Common myeloid progenitor, CD34-positive (primary cell): ENCODE measurements around the gene TMEM170B.
"Not testable (repeated sequence)": the region's sequence is repeated elsewhere in the genome, so short reads cannot be mapped to it uniquely, and the experiment has no call there.

Experiments used
- CTCF ChIA-PET: fragments of 350-600 bp; sonication (Branson Sonifier 250); formaldehyde crosslinking; loops from one replicate; lab custom pipeline; 2021; ENCODE audit warnings: antibody characterized with exemption; lab: Charles Lee
- POLR2A ChIA-PET: fragments of 350-600 bp; sonication (Branson Sonifier 250); formaldehyde crosslinking; loops from one replicate; lab custom pipeline; 2021; ENCODE audit warnings: antibody characterized with exemption; lab: Charles Lee
- DNase-seq, 3 donors: peaks; one replicate each; pipeline versions ENCODE4 v3.0.0 to v3.0.0-alpha.2; 2013
- H3K27ac ChIP-seq, 2 experiments: 1 replicate in 1 of 2; 2 replicates in 1 of 2; pipeline ENCODE4 v1.7.0; 2013; ENCODE audit warnings: inconsistent platforms in 2 of 2, low read length in 2 of 2, mild to moderate bottlenecking in 2 of 2, low read depth in 1 of 2, moderate library complexity in 1 of 2; ENCODE audit not compliant: severe bottlenecking in 2 of 2, insufficient read depth in 1 of 2, poor library complexity in 1 of 2
- H3K27me3 ChIP-seq, 5 experiments: replicated peaks in 2 of 5; 1 replicate in 3 of 5; 2 replicates in 2 of 5; pipeline versions ENCODE4 v1.6.1 to v1.7.0; 2013; ENCODE audit warnings: low read length in 4 of 5, mild to moderate bottlenecking in 2 of 5, moderate library complexity in 2 of 5, inconsistent platforms in 1 of 5; ENCODE audit not compliant: insufficient read depth in 5 of 5, control insufficient read depth in 4 of 5
- H3K36me3 ChIP-seq, 4 experiments: 1 replicate in 2 of 4; 2 replicates in 2 of 4; pipeline versions ENCODE4 v1.6.1 to v1.7.0; 2013; ENCODE audit warnings: low read length in 3 of 4, control low read depth in 1 of 4, mild to moderate bottlenecking in 1 of 4; ENCODE audit not compliant: control insufficient read depth in 4 of 4, insufficient read depth in 4 of 4
- H3K4me1 ChIP-seq, 4 experiments: 1 replicate in 3 of 4; 2 replicates in 1 of 4; pipeline versions ENCODE4 v1.6.1 to v1.7.1; 2013; ENCODE audit warnings: low read length in 3 of 4, mild to moderate bottlenecking in 3 of 4, control low read depth in 1 of 4, inconsistent platforms in 1 of 4, moderate library complexity in 1 of 4; ENCODE audit not compliant: control insufficient read depth in 4 of 4, insufficient read depth in 4 of 4; ENCODE audit errors: control extremely low read depth in 1 of 4
- H3K4me3 ChIP-seq, 7 experiments: 1 replicate in 4 of 7; 2 replicates in 3 of 7; pipeline versions ENCODE4 v1.5.1 to v1.7.0; 2013; ENCODE audit warnings: mild to moderate bottlenecking in 7 of 7, low read length in 6 of 7, moderate library complexity in 6 of 7, inconsistent platforms in 2 of 7, low read depth in 2 of 7, control low read depth in 1 of 7; ENCODE audit not compliant: insufficient read depth in 4 of 7, control insufficient read depth in 1 of 7; ENCODE audit errors: extremely low read depth in 1 of 7
- H3K9me3 ChIP-seq, 5 experiments: 1 replicate in 4 of 5; 2 replicates in 1 of 5; pipeline versions ENCODE4 v1.6.1 to v1.7.1; 2013; ENCODE audit warnings: low read length in 4 of 5, mild to moderate bottlenecking in 2 of 5, inconsistent platforms in 1 of 5, low read depth in 1 of 5, moderate library complexity in 1 of 5; ENCODE audit not compliant: control insufficient read depth in 4 of 5, insufficient read depth in 2 of 5; ENCODE audit errors: control extremely low read depth in 1 of 5
- WGBS: methylation state at CpG from one replicate; pipeline ENCODE4 v1.1.5; 2013; ENCODE audit not compliant: insufficient coverage; 5-methylcytosine and 5-hydroxymethylcytosine counted together

TMEM170B gene

GRCh38 chr6:11538819-11539468 lies 1.4 kb downstream of the TMEM170B start:
- Histone ChIP-seq H3K9me3 (no peaks in the 10 kb centered on the region), H3K27ac (peak overlapping the region in 1 of 2 experiments; percentile 49), H3K4me3 (peak overlapping the region in 6 of 7 experiments; percentile 78 to 93 (median 89)), H3K4me1 (peaks cover 9 to 26% (median 14%) of the 10 kb centered on the region in 4 experiments), H3K27me3 (no peaks in the 10 kb centered on the region), H3K36me3 (peaks cover 0 to 3% (median 0%) of the 10 kb centered on the region in 4 experiments)
- POLR2A ChIA-PET: interaction anchor here (1.3 kb wide), 1 partner anchor 36 kb away, joined by 4 read pairs; no protein-coding TSS in a partner anchor
- no peak for DNase-seq
- CTCF ChIA-PET: interaction anchor here (0.8 to 1.1 kb wide), 2 partner anchors 31 to 37 kb away, joined by 3 read pairs; no protein-coding TSS in a partner anchor
- no CpG with 5 or more reads among the region's 8 CpGs for WGBS

GRCh38 chr6:11542863-11543262 lies 5.3 kb downstream of the TMEM170B start:
- Histone ChIP-seq H3K27ac (no peak overlapping the region), H3K9me3 (no peaks in the 10 kb centered on the region), H3K27me3 (no peaks in the 10 kb centered on the region), H3K4me1 (peaks cover 3 to 12% (median 9%) of the 10 kb centered on the region in 4 experiments), H3K4me3 (no peak overlapping the region), H3K36me3 (peaks cover 0 to 3% (median 0%) of the 10 kb centered on the region in 4 experiments)
- no CpG with 5 or more reads among the region's 3 CpGs for WGBS
- ChIA-PET CTCF (no interaction called here), POLR2A (no interaction called here)
- no peak for DNase-seq

- CTCF ChIA-PET: interaction anchor here (1.3 kb wide), 1 partner anchor 30 kb away, joined by 3 read pairs; no protein-coding TSS in a partner anchor
- Histone ChIP-seq H3K4me1 (peaks cover 0 to 10% (median 5%) of the 10 kb centered on the region in 4 experiments), H3K4me3 (no peak overlapping the region), H3K27me3 (no peaks in the 10 kb centered on the region), H3K9me3 (no peaks in the 10 kb centered on the region), H3K27ac (no peak overlapping the region), H3K36me3 (peaks cover 0 to 3% (median 0%) of the 10 kb centered on the region in 4 experiments)
- 100% methylated on average over 1 of the region's 4 CpGs for WGBS
- DNase-seq: no peak
- POLR2A ChIA-PET: no interaction called here
Measured at GRCh38 chr6:11543919-11544518, 6.5 kb downstream of the TMEM170B start.

GRCh38 chr6:11547846-11548245 lies 10.3 kb downstream of the TMEM170B start:
- POLR2A ChIA-PET, H3K4me3 ChIP-seq, CTCF ChIA-PET, H3K27me3 ChIP-seq, H3K36me3 ChIP-seq, DNase-seq, H3K27ac ChIP-seq, H3K9me3 ChIP-seq: not testable (repeated sequence)
- H3K4me1 ChIP-seq: peaks cover 0 to 14% (median 4%) of the 10 kb centered on the region in 4 experiments

DNA sequence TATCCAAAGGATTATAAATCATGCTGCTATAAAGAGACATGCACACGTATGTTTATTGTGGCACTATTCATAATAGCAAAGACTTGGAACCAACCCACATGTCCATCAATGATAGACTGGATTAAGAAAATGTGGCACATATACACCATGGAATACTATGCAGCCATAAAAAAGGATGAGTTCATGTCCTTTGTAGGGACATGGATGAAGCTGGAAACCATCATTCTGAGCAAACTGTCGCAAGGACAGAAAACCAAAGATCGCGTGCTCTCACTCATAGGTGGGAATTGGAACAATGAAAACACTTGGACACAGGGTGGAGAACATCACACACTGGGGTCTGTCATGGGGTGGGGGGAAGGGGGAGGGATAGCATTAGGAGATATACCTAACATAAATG lies 11.0 kb downstream of the TMEM170B start:
- H3K9me3 ChIP-seq, H3K27ac ChIP-seq, CTCF ChIA-PET, H3K36me3 ChIP-seq, DNase-seq, H3K4me3 ChIP-seq, POLR2A ChIA-PET, H3K27me3 ChIP-seq: not testable (repeated sequence)
- 93% methylated on average over 3 of the region's 4 CpGs for WGBS
- H3K4me1 ChIP-seq: peaks cover 0 to 17% (median 4%) of the 10 kb centered on the region in 4 experiments

DNA sequence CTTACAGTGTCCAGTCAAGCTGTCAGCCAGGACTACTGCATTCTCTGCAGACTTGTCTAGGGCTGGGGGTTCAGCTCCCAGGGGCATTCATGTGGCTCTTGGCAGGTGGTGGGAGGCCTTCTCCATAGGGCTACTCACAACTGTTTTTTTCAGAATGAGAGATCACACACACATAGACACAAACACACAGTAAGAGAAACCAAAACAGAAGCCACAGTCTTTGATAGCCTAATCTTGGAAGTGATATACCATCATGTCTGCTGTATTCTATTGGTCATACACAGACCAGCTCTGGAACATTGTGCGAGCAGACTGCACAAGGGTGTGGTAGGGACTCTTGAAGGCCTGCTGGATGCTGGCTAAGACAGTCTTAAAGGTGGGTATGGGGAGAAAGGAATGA lies 13.5 kb downstream of the TMEM170B start:
- Histone ChIP-seq H3K4me3 (no peak overlapping the region), H3K4me1 (peaks cover 0 to 20% (median 4%) of the 10 kb centered on the region in 4 experiments), H3K9me3 (peaks cover 0 to under 1% (median 0%) of the 10 kb centered on the region in 5 experiments), H3K36me3 (no peaks in the 10 kb centered on the region), H3K27me3 (no peaks in the 10 kb centered on the region), H3K27ac (no peak overlapping the region)
- POLR2A ChIA-PET: no interaction called here
- 100% methylated on average over 1 of the region's 1 CpG for WGBS
- no peak for DNase-seq
- CTCF ChIA-PET: interaction anchor here (1.3 to 2.9 kb wide), 3 partner anchors 10 to 25 kb away, joined by 3 to 9 read pairs (median 3); no protein-coding TSS in a partner anchor

DNA sequence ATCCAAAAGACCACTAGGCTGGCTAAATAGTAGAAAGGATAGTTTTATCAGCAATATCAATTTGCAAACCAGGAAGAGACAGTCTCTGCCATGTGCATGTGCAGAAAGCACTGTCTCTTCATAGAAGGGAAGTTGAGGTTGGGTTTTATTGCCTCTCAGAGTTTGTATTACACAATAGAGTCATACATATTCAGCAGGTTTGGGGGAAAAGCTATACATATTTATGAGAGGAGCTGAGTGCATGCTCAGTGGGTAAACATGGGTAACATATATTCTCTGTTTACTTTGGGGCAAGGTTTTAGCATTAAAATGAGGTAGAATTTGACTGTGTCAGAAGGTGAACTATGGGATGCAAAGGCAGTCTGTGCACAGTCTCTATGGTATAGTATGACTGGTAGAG lies 14.9 kb downstream of the TMEM170B start:
- no peak overlapping the region for H3K4me3 ChIP-seq
- POLR2A ChIA-PET: interaction anchor here (0.6 kb wide), 1 partner anchor 419 kb away, joined by 3 read pairs; no protein-coding TSS in a partner anchor
- no peaks in the 10 kb centered on the region for H3K36me3 ChIP-seq
- CTCF ChIA-PET: interaction anchor here (1.0 to 2.9 kb wide), 2 partner anchors 11 to 18 kb away, joined by 3 to 9 read pairs; no protein-coding TSS in a partner anchor
- peak in 2 of 3 donors; percentile 64 to 77 for DNase-seq
- peaks cover 0 to 4% (median 0%) of the 10 kb centered on the region in 5 experiments for H3K9me3 ChIP-seq
- H3K27me3 ChIP-seq: no peaks in the 10 kb centered on the region
- H3K27ac ChIP-seq: no peak overlapping the region
- H3K4me1 ChIP-seq: peaks cover 0 to 20% (median 3%) of the 10 kb centered on the region in 4 experiments
